ENCODE results near the gene PRR29. TPM values are rescaled to one million over a fixed set of nuclear protein-coding genes. Genes with fewer than 3 reads are reported as not detected.

PRR29 gene
- total RNA-seq, 1 experiment from 2014 or later = 0.85 TPM

DNA sequence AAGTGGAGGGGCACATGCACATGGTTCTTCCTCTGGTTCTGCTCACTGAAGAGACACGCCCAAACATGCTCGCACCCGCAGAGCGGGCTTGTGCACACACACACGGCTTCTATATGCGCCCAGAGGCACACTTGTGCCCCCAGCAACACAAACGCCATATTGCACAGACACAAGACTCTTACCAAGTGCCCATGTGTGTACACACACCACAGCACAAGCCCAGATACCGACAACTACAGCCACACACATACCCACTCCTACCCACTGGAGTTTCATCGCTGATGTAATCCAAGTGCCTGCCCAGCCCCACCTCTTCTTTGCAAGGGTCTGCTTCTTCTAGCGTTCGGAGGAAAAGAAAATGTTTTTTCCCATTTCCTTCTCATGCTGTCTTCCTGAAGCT is 6.5 kb upstream of the PRR29 start:
- TF ChIP-seq, protein P1, sequence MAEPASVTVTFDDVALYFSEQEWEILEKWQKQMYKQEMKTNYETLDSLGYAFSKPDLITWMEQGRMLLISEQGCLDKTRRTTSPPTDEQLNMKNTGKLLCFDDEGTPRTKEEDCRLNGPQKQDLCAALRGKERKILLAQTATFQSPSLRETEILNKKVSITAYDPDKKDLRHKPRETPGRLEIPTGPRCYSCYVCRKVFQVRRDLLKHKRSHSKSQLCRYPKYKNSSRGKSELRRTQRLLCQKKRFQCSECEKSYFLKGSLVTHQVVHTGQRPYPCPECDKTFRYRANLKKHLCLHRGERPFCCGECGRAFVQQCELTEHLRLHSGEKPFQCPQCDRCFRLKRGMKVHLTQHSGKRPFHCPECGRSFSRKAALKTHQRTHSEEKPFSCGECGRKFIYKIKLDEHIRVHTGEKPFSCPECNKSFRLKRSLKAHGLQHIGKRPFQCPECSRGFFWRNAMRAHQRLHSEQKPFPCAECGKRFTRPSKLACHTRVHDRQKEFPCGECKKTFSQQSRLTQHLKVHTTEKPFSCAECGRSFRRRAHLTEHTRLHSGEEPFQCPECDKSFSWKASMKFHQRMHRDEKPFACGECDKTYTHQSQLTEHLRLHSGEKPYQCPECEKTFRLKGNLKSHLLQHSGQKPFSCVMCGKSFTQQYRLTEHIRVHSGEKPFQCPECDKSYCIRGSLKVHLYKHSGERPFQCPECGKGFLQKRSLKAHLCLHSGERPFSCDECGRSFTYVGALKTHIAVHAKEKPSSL (CRISPR knock-in tag; conservative IDR thresholded peaks at IDR 0.05) = no peak
- TF ChIP-seq KAT7 (CRISPR knock-in tag; IDR thresholded peaks at IDR 0.05; ENCODE audit: borderline replicate concordance) = no peak
- TF ChIP-seq, protein P2, sequence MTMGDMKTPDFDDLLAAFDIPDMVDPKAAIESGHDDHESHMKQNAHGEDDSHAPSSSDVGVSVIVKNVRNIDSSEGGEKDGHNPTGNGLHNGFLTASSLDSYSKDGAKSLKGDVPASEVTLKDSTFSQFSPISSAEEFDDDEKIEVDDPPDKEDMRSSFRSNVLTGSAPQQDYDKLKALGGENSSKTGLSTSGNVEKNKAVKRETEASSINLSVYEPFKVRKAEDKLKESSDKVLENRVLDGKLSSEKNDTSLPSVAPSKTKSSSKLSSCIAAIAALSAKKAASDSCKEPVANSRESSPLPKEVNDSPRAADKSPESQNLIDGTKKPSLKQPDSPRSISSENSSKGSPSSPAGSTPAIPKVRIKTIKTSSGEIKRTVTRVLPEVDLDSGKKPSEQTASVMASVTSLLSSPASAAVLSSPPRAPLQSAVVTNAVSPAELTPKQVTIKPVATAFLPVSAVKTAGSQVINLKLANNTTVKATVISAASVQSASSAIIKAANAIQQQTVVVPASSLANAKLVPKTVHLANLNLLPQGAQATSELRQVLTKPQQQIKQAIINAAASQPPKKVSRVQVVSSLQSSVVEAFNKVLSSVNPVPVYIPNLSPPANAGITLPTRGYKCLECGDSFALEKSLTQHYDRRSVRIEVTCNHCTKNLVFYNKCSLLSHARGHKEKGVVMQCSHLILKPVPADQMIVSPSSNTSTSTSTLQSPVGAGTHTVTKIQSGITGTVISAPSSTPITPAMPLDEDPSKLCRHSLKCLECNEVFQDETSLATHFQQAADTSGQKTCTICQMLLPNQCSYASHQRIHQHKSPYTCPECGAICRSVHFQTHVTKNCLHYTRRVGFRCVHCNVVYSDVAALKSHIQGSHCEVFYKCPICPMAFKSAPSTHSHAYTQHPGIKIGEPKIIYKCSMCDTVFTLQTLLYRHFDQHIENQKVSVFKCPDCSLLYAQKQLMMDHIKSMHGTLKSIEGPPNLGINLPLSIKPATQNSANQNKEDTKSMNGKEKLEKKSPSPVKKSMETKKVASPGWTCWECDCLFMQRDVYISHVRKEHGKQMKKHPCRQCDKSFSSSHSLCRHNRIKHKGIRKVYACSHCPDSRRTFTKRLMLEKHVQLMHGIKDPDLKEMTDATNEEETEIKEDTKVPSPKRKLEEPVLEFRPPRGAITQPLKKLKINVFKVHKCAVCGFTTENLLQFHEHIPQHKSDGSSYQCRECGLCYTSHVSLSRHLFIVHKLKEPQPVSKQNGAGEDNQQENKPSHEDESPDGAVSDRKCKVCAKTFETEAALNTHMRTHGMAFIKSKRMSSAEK (CRISPR knock-in tag; IDR thresholded peaks at IDR 0.05; ENCODE audit: borderline replicate concordance) = no peak
- TF ChIP-seq ZBTB21 (CRISPR knock-in tag; IDR thresholded peaks at IDR 0.05; ENCODE audit: borderline replicate concordance) = no peak
- TF ChIP-seq, protein P3, sequence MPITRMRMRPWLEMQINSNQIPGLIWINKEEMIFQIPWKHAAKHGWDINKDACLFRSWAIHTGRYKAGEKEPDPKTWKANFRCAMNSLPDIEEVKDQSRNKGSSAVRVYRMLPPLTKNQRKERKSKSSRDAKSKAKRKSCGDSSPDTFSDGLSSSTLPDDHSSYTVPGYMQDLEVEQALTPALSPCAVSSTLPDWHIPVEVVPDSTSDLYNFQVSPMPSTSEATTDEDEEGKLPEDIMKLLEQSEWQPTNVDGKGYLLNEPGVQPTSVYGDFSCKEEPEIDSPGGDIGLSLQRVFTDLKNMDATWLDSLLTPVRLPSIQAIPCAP (CRISPR knock-in tag; IDR thresholded peaks at IDR 0.05) = no peak
- TF ChIP-seq, protein P4, sequence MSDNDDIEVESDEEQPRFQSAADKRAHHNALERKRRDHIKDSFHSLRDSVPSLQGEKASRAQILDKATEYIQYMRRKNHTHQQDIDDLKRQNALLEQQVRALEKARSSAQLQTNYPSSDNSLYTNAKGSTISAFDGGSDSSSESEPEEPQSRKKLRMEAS (CRISPR knock-in tag; IDR thresholded peaks at IDR 0.05) = no peak
- no peak for TF ChIP-seq ATF1 (CRISPR knock-in tag; IDR thresholded peaks at IDR 0.05)
- TF ChIP-seq, protein P5, sequence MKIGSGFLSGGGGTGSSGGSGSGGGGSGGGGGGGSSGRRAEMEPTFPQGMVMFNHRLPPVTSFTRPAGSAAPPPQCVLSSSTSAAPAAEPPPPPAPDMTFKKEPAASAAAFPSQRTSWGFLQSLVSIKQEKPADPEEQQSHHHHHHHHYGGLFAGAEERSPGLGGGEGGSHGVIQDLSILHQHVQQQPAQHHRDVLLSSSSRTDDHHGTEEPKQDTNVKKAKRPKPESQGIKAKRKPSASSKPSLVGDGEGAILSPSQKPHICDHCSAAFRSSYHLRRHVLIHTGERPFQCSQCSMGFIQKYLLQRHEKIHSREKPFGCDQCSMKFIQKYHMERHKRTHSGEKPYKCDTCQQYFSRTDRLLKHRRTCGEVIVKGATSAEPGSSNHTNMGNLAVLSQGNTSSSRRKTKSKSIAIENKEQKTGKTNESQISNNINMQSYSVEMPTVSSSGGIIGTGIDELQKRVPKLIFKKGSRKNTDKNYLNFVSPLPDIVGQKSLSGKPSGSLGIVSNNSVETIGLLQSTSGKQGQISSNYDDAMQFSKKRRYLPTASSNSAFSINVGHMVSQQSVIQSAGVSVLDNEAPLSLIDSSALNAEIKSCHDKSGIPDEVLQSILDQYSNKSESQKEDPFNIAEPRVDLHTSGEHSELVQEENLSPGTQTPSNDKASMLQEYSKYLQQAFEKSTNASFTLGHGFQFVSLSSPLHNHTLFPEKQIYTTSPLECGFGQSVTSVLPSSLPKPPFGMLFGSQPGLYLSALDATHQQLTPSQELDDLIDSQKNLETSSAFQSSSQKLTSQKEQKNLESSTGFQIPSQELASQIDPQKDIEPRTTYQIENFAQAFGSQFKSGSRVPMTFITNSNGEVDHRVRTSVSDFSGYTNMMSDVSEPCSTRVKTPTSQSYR (CRISPR knock-in tag; IDR thresholded peaks at IDR 0.05) = no peak
- TF ChIP-seq, protein P6, sequence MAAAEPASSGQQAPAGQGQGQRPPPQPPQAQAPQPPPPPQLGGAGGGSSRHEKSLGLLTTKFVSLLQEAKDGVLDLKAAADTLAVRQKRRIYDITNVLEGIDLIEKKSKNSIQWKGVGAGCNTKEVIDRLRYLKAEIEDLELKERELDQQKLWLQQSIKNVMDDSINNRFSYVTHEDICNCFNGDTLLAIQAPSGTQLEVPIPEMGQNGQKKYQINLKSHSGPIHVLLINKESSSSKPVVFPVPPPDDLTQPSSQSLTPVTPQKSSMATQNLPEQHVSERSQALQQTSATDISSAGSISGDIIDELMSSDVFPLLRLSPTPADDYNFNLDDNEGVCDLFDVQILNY (CRISPR knock-in tag; IDR thresholded peaks at IDR 0.05) = no peak
- TF ChIP-seq TEAD1 (CRISPR knock-in tag; IDR thresholded peaks at IDR 0.05) = no peak
- no peak for TF ChIP-seq ZNF317 (CRISPR knock-in tag; IDR thresholded peaks at IDR 0.05; ENCODE audit: borderline replicate concordance, low read depth)
- H3K27ac Mint-ChIP-seq = no peak overlapping the region
- peaks cover 20% of the 10 kb centered on the region for H3K4me1 Mint-ChIP-seq
- no peak overlapping the region for H3K4me3 Mint-ChIP-seq
- DNase-seq (ENCODE audit: low spot score) (no peak), ATAC-seq (no peak)
- CTCF ChIA-PET = interaction anchor here (0.9 to 8.7 kb wide), 4 partner anchors 45 to 299 kb away, joined by 3 to 46 read pairs (median 16); partner anchors contain the start of genes CD79B and GH1
- H3K9me3 Mint-ChIP-seq = no peaks in the 10 kb centered on the region
- POLR2A ChIA-PET = no interaction called here
- no peaks in the 10 kb centered on the region for H3K36me3 Mint-ChIP-seq
- H3K27me3 Mint-ChIP-seq (ENCODE audit: low read depth) = peaks cover 24% of the 10 kb centered on the region

DNA sequence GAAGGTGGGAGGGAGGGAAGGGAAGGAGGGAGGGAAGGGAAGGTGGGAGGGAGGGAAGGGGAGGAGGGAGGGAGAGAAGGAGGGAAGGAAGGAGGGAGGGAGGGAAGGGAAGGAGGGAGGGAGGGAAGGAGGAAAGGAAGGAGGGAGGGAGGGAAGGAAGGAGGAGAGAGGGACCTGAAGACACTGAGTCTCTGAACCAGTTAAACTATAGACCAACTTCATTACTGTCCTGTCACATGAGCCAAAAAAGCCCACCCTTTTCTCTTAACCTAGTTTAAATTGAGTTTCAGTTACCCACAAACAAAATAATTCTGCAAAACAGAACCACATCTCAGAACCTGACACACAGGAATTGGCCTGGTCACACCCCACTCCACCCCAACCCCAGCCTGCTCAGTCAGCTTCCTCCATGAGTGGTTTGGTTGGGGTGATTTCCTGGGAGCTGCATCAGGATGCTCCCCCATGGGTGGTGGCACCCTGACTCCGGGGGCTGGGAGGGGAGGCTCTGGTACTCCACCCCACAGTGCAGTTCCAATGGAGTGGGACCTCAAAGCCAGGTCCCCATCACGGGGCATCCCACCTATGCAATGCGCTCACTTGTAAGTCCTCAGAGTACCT is 4.7 kb upstream of the PRR29 start:
- Mint-ChIP-seq H3K4me3 (no peak overlapping the region), H3K4me1 (peaks cover 23% of the 10 kb centered on the region), H3K27ac (no peak overlapping the region), H3K27me3 (ENCODE audit: low read depth) (peaks cover 38% of the 10 kb centered on the region), H3K9me3 (no peaks in the 10 kb centered on the region), H3K36me3 (no peaks in the 10 kb centered on the region)
- ChIA-PET POLR2A (no interaction called here), CTCF (interaction anchor here (0.6 to 8.7 kb wide), 11 partner anchors 32 to 140 kb away, joined by 3 to 46 read pairs (median 3); partner anchors contain the start of genes CSHL1 and GH1)
- TF ChIP-seq FOXP1 (CRISPR knock-in tag; IDR thresholded peaks at IDR 0.05; ENCODE audit: borderline replicate concordance) (no peak), ZNF671 (CRISPR knock-in tag; IDR thresholded peaks at IDR 0.05) (no peak), SOX15 (CRISPR knock-in tag; IDR thresholded peaks at IDR 0.05) (no peak), ZNF232 (CRISPR knock-in tag; IDR thresholded peaks at IDR 0.05) (no peak), HMGA2 (CRISPR knock-in tag; IDR thresholded peaks at IDR 0.05) (no peak)
- TF ChIP-seq, protein P7, sequence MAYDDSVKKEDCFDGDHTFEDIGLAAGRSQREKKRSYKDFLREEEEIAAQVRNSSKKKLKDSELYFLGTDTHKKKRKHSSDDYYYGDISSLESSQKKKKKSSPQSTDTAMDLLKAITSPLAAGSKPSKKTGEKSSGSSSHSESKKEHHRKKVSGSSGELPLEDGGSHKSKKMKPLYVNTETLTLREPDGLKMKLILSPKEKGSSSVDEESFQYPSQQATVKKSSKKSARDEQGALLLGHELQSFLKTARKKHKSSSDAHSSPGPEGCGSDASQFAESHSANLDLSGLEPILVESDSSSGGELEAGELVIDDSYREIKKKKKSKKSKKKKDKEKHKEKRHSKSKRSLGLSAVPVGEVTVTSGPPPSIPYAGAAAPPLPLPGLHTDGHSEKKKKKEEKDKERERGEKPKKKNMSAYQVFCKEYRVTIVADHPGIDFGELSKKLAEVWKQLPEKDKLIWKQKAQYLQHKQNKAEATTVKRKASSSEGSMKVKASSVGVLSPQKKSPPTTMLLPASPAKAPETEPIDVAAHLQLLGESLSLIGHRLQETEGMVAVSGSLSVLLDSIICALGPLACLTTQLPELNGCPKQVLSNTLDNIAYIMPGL (CRISPR knock-in tag; IDR thresholded peaks at IDR 0.05) = no peak
- TF ChIP-seq, protein P8, sequence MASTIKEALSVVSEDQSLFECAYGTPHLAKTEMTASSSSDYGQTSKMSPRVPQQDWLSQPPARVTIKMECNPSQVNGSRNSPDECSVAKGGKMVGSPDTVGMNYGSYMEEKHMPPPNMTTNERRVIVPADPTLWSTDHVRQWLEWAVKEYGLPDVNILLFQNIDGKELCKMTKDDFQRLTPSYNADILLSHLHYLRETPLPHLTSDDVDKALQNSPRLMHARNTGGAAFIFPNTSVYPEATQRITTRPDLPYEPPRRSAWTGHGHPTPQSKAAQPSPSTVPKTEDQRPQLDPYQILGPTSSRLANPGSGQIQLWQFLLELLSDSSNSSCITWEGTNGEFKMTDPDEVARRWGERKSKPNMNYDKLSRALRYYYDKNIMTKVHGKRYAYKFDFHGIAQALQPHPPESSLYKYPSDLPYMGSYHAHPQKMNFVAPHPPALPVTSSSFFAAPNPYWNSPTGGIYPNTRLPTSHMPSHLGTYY (CRISPR knock-in tag; IDR thresholded peaks at IDR 0.05) = no peak
- TF ChIP-seq, protein P9, sequence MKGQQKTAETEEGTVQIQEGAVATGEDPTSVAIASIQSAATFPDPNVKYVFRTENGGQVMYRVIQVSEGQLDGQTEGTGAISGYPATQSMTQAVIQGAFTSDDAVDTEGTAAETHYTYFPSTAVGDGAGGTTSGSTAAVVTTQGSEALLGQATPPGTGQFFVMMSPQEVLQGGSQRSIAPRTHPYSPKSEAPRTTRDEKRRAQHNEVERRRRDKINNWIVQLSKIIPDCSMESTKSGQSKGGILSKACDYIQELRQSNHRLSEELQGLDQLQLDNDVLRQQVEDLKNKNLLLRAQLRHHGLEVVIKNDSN (CRISPR knock-in tag; IDR thresholded peaks at IDR 0.05) = no peak
- DNase-seq (ENCODE audit: low spot score) = no peak
- ATAC-seq = no peak

Data from WTC11 (cell line).